Neural cell (in vitro differentiated cells): ENCODE results near the gene TMEM255B. TPM values are rescaled to one million over a fixed set of nuclear protein-coding genes. Genes with fewer than 3 reads are reported as not detected.

ENCODE experiments used
- H2AFZ ChIP-seq: fragments of 200-600, 300-800 bp; sonication (generic), shearing (Covaris generic); 2 replicates; pipeline ENCODE4 v1.6.0; 2014; ENCODE audit warnings: low read depth, mild to moderate bottlenecking, antibody characterized with exemption, low read length, moderate library complexity
- H3F3A ChIP-seq: fragments of 200-600 bp; shearing (Covaris generic); 2 replicates; pipeline ENCODE4 v1.6.1; 2016; ENCODE audit warnings: mild to moderate bottlenecking, moderate library complexity, mixed read lengths, antibody characterized with exemption, low read length; ENCODE audit not compliant: insufficient read depth, poor library complexity, severe bottlenecking
- H3K27ac ChIP-seq: fragments of 200-600, 300-800 bp; sonication (generic), shearing (Covaris generic); 2 replicates; pipeline ENCODE4 v1.5.1; 2014; ENCODE audit warnings: mild to moderate bottlenecking, low read length, moderate library complexity
- H3K27me3 ChIP-seq: fragments of 300-800, 200-600 bp; sonication (generic), shearing (Covaris generic); 2 replicates; pipeline ENCODE4 v1.6.0; 2014; ENCODE audit warnings: mild to moderate bottlenecking, low read depth, low read length, moderate library complexity; ENCODE audit not compliant: insufficient read depth
- H3K36me3 ChIP-seq: fragments of 300-800, 200-600 bp; sonication (generic), shearing (Covaris generic); 2 replicates; pipeline ENCODE4 v1.5.1; 2014; ENCODE audit warnings: mild to moderate bottlenecking, antibody characterized with exemption, low read length, moderate library complexity; ENCODE audit not compliant: insufficient read depth
- H3K4me2 ChIP-seq: fragments of 300-800, 200-600 bp; sonication (generic), shearing (Covaris generic); 2 replicates; pipeline ENCODE4 v1.6.0; 2014; ENCODE audit warnings: mild to moderate bottlenecking, low read length
- H3K4me3 ChIP-seq: fragments of 300-800, 200-600 bp; sonication (generic), shearing (Covaris generic); 2 replicates; pipeline ENCODE4 v1.5.1; 2014; ENCODE audit warnings: mild to moderate bottlenecking, low read length, moderate library complexity
- H3K79me2 ChIP-seq: fragments of 200-600 bp; shearing (Covaris generic); replicated peaks from 2 replicates; pipeline ENCODE4 v1.6.0; 2014; ENCODE audit warnings: mild to moderate bottlenecking, low read length, moderate library complexity; ENCODE audit not compliant: insufficient read depth
- H3K9ac ChIP-seq: fragments of 300-800, 200-600 bp; sonication (generic), shearing (Covaris generic); 2 replicates; pipeline ENCODE4 v1.6.1; 2016; ENCODE audit warnings: mild to moderate bottlenecking, low read length, mixed read lengths
- H3K9me2 ChIP-seq: fragments of 200-600 bp; shearing (Covaris generic); 2 replicates; pipeline ENCODE4 v1.6.1; 2016; ENCODE audit warnings: mild to moderate bottlenecking, low read length, mixed read lengths; ENCODE audit not compliant: insufficient read depth
- H3K9me3 ChIP-seq: fragments of 200-600, 300-800 bp; sonication (generic), shearing (Covaris generic); 2 replicates; pipeline ENCODE4 v1.6.1; 2016; ENCODE audit warnings: mild to moderate bottlenecking, mixed run types, low read length, moderate library complexity, mixed read lengths
- H4K20me1 ChIP-seq: fragments of 200-600 bp; shearing (Covaris generic); 2 replicates; pipeline ENCODE4 v1.6.1; 2016; ENCODE audit warnings: mild to moderate bottlenecking, mixed run types; ENCODE audit not compliant: insufficient read depth
- EP300 ChIP-seq: fragments of 450-650 bp; conservative IDR thresholded peaks from 2 replicates; pipeline ENCODE4 v1.6.1; 2014; ENCODE audit warnings: antibody characterized with exemption, mild to moderate bottlenecking, moderate library complexity; ENCODE audit not compliant: poor library complexity, severe bottlenecking
- EZH2 ChIP-seq: fragments of 200-600, 300-800 bp; shearing (Covaris generic), sonication (generic); IDR thresholded peaks from 2 replicates; pipeline ENCODE4 v1.6.1; 2014; ENCODE audit warnings: antibody characterized with exemption, low read length, borderline replicate concordance, mild to moderate bottlenecking; ENCODE audit not compliant: insufficient read depth, poor library complexity, severe bottlenecking
- MXI1 ChIP-seq: fragments of 450-650 bp; conservative IDR thresholded peaks from 2 replicates; pipeline ENCODE4 v1.6.1; 2014; ENCODE audit warnings: antibody characterized with exemption, mild to moderate bottlenecking; ENCODE audit not compliant: poor library complexity, severe bottlenecking
- POLR2AphosphoS5 ChIP-seq: IDR thresholded peaks from 2 replicates; pipeline ENCODE4 v1.6.1; 2012
- RAD21 ChIP-seq: fragments of 450-650 bp; conservative IDR thresholded peaks from 2 replicates; pipeline ENCODE4 v1.6.1; 2014; ENCODE audit warnings: antibody characterized with exemption, mild to moderate bottlenecking, moderate library complexity
- SMC3 ChIP-seq: fragments of 450-650 bp; conservative IDR thresholded peaks from 2 replicates; pipeline ENCODE4 v1.6.1; 2014; ENCODE audit warnings: antibody characterized with exemption, mild to moderate bottlenecking, moderate library complexity; ENCODE audit not compliant: poor library complexity
- TAF1 ChIP-seq: IDR thresholded peaks from 2 replicates; pipeline ENCODE4 v1.6.1; 2012; ENCODE audit warnings: low read depth
- polyA plus RNA-seq: library from polyadenylated mRNA; depleted of rRNA; stranded (reverse); fragments of >200 nt; gene quantifications from 2 replicates; pipeline ENCODE4 v1.2.3, GENCODE V29; 2014
- TF ChIP-seq, protein P1 (sequence below): IDR thresholded peaks from 2 replicates; pipeline ENCODE4 v1.6.1; 2012; ENCODE audit warnings: borderline replicate concordance
- TF ChIP-seq, protein P2 (sequence below): fragments of 450-650 bp; IDR thresholded peaks from 2 replicates; pipeline ENCODE4 v1.5.1; 2014; ENCODE audit warnings: antibody characterized with exemption, mild to moderate bottlenecking, moderate library complexity; ENCODE audit not compliant: poor library complexity, severe bottlenecking

TMEM255B gene
- polyA plus RNA-seq, 1 donor from 2014 or later: not detected

DNA sequence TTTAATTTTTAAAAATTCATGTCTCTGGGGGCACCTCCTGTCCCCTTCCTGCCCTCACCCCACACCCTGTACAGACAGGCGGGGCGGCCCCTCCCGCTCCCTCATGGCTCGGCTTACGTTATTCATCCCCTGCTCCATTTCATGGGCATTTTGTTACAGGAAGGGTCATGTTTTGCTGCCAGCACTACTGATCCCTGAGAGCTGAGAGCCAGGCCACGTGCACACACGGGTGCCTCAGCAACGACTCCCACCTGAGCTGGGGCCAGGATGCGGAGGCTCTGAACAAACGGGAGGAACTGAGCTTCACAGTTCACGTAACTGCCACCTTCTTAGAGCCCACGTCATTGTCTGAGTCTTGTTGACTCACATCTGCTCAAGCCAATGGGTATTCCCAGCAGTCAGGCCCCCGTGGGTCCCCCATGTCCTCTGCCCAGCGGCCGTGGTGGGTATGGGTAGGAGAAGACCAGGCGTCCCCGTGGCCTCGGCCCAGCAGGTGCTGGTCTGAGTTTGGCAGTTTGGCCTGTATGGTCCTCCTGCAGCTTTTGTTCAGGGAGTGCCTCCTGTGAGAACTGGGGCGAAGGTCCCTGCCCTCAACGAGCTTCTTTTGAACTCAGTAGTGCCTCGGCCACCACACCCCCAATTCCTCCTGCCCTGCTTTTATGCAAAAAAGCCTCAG is 16.4 kb upstream of the TMEM255B start:
- no peaks in the 10 kb centered on the region for H3K9me3 ChIP-seq
- H3K9me2 ChIP-seq: no peaks in the 10 kb centered on the region
- TF ChIP-seq RAD21 (no peak), EP300 (no peak), SMC3 (no peak), MXI1 (no peak), TAF1 (no peak), POLR2AphosphoS5 (no peak), EZH2 (no peak)
- TF ChIP-seq, protein P1, sequence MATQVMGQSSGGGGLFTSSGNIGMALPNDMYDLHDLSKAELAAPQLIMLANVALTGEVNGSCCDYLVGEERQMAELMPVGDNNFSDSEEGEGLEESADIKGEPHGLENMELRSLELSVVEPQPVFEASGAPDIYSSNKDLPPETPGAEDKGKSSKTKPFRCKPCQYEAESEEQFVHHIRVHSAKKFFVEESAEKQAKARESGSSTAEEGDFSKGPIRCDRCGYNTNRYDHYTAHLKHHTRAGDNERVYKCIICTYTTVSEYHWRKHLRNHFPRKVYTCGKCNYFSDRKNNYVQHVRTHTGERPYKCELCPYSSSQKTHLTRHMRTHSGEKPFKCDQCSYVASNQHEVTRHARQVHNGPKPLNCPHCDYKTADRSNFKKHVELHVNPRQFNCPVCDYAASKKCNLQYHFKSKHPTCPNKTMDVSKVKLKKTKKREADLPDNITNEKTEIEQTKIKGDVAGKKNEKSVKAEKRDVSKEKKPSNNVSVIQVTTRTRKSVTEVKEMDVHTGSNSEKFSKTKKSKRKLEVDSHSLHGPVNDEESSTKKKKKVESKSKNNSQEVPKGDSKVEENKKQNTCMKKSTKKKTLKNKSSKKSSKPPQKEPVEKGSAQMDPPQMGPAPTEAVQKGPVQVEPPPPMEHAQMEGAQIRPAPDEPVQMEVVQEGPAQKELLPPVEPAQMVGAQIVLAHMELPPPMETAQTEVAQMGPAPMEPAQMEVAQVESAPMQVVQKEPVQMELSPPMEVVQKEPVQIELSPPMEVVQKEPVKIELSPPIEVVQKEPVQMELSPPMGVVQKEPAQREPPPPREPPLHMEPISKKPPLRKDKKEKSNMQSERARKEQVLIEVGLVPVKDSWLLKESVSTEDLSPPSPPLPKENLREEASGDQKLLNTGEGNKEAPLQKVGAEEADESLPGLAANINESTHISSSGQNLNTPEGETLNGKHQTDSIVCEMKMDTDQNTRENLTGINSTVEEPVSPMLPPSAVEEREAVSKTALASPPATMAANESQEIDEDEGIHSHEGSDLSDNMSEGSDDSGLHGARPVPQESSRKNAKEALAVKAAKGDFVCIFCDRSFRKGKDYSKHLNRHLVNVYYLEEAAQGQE: no peak
- TF ChIP-seq, protein P2, sequence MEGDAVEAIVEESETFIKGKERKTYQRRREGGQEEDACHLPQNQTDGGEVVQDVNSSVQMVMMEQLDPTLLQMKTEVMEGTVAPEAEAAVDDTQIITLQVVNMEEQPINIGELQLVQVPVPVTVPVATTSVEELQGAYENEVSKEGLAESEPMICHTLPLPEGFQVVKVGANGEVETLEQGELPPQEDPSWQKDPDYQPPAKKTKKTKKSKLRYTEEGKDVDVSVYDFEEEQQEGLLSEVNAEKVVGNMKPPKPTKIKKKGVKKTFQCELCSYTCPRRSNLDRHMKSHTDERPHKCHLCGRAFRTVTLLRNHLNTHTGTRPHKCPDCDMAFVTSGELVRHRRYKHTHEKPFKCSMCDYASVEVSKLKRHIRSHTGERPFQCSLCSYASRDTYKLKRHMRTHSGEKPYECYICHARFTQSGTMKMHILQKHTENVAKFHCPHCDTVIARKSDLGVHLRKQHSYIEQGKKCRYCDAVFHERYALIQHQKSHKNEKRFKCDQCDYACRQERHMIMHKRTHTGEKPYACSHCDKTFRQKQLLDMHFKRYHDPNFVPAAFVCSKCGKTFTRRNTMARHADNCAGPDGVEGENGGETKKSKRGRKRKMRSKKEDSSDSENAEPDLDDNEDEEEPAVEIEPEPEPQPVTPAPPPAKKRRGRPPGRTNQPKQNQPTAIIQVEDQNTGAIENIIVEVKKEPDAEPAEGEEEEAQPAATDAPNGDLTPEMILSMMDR: no peak
- no peaks in the 10 kb centered on the region for H3K36me3 ChIP-seq
- H4K20me1 ChIP-seq: no peaks in the 10 kb centered on the region
- H3F3A ChIP-seq: no peaks in the 10 kb centered on the region
- H3K79me2 ChIP-seq: no peaks in the 10 kb centered on the region
- no peak overlapping the region for H2AFZ ChIP-seq
- H3K27me3 ChIP-seq: no peaks in the 10 kb centered on the region
- H3K4me3 ChIP-seq: no peak overlapping the region
- no peak overlapping the region for H3K4me2 ChIP-seq
- H3K9ac ChIP-seq: no peak overlapping the region
- H3K27ac ChIP-seq: no peak overlapping the region

DNA sequence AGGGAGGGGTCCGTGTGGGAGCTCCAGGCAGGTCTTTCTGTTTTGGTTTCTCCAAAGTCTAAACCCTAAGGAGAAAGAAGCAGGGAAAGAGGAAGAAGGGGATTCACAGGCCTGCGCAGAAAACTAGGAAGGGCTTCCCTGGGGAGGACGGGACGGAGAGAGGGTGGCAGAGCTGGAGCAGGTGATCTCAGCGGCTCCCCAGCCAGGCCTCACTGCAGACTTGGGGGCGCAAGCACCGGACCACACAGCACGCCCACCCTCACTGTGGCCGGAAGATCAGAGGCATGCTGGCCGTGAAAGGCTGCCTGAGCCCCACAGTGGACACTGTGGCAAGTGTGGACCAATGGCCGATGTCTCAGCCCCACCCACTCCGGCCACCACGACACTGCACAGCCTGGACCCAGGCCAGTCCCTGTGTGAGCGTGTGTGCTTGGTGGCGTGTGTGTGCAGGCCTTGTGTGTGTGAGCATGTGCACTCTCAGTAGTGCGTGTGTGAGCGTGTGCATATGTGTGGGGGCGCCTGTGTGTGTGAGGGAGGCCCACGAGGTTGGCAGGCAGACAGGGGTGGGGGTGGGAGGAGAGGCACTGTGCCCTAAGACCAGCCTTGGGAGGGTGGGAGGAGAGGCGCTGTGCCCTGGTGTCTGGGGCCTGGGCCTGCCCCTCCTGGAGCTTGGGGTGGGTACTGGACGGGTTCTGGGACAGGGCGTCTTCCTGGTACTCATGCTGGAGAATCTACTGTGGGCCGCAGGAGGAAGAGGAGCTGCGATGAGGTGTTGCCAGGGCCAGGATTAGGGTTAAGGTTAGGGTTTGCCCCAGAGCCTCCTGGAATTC is 15.4 kb upstream of the TMEM255B start:
- Histone ChIP-seq H3K9me3 (no peaks in the 10 kb centered on the region), H3K27me3 (no peaks in the 10 kb centered on the region), H3K4me2 (no peak overlapping the region), H3F3A (no peaks in the 10 kb centered on the region), H3K36me3 (no peaks in the 10 kb centered on the region), H3K27ac (no peak overlapping the region), H3K4me3 (no peak overlapping the region), H3K9me2 (no peaks in the 10 kb centered on the region), H3K9ac (no peak overlapping the region), H3K79me2 (no peaks in the 10 kb centered on the region), H2AFZ (no peak overlapping the region), H4K20me1 (no peaks in the 10 kb centered on the region)
- TF ChIP-seq, protein P1: no peak
- TF ChIP-seq MXI1: no peak
- TF ChIP-seq, protein P2: no peak
- no peak for TF ChIP-seq POLR2AphosphoS5
- no peak for TF ChIP-seq TAF1
- no peak for TF ChIP-seq RAD21
- no peak for TF ChIP-seq SMC3
- no peak for TF ChIP-seq EP300
